IMR-90 (cell line): ENCODE measurements around the gene GSE1.

ENCODE experiments used
- BHLHE40 ChIP-seq: fragments of 150-350 bp; IDR thresholded peaks from 2 replicates; pipeline ENCODE4 v1.6.1; 2016; ENCODE audit warnings: mild to moderate bottlenecking, low read depth, low read length
- CEBPB ChIP-seq: IDR thresholded peaks from 2 replicates; pipeline ENCODE4 v1.6.1; 2012; ENCODE audit warnings: low read depth, low read length, improper control_type of control experiment
- CTCF ChIP-seq: conservative IDR thresholded peaks from 2 replicates; pipeline ENCODE4 v1.5.1; 2012; ENCODE audit warnings: mild to moderate bottlenecking, low read depth, low read length, improper control_type of control experiment
- FOS ChIP-seq: fragments of 150-350 bp; IDR thresholded peaks from 2 replicates; pipeline ENCODE4 v1.6.1; 2016; ENCODE audit warnings: low read depth, low read length
- MAZ ChIP-seq: IDR thresholded peaks from 2 replicates; pipeline ENCODE4 v1.6.1; 2012; ENCODE audit warnings: low read depth, mild to moderate bottlenecking, low read length, improper control_type of control experiment, moderate library complexity, borderline replicate concordance
- MXI1 ChIP-seq: IDR thresholded peaks from 2 replicates; pipeline ENCODE4 v1.6.1; 2012; ENCODE audit warnings: low read depth, mild to moderate bottlenecking, low read length, moderate library complexity, borderline replicate concordance
- POLR2A ChIP-seq: IDR thresholded peaks from 2 replicates; pipeline ENCODE4 v1.6.1; 2012; ENCODE audit warnings: mild to moderate bottlenecking, low read depth, low read length
- RAD21 ChIP-seq: IDR thresholded peaks from 2 replicates; pipeline ENCODE4 v1.6.1; 2012; ENCODE audit warnings: low read length, improper control_type of control experiment

GRCh38 chr16:85564277-85565051 is 48.7 kb upstream of the GSE1 start:
- peak; percentile 47 for TF ChIP-seq CTCF
- TF ChIP-seq MAZ: no peak
- no peak for TF ChIP-seq BHLHE40
- TF ChIP-seq MXI1: no peak
- no peak for TF ChIP-seq POLR2A
- no peak for TF ChIP-seq FOS
- no peak for TF ChIP-seq CEBPB
- TF ChIP-seq RAD21: no peak
